ENCODE measurements around the gene UCHL1.

UCHL1 gene

DNA sequence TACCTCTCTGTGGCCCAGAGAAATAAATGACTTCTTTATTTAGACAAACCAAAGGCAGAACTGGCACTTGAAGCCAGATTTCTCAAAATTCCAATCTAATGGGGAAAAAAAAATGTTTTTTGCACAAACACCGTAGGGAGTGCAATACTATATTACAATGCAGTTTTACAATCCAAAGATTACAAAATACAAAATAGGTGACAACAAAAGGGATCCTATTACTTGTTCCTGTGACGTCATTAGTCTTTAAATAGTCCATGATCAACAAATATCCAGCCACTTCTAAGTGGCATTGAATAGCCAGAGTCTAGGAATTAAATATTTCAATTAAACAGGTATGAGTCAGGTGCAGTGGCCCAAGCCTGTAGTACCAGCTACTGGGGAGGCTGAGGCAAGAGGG is 39.4 kb upstream of the UCHL1 start:
- peaks cover 0 to 2% of the 10 kb centered on the region in 2 donors for H3K4me1 Mint-ChIP-seq (ENCODE audit: low read depth in 2 of 2)
- ATAC-seq (replicated peaks), result no peak
- H3K9me3 Mint-ChIP-seq, result peaks cover 2 to 12% of the 10 kb centered on the region in 2 donors
- DNase-seq, result no peak
- peaks cover 70 to 80% of the 10 kb centered on the region in 2 donors for H3K27me3 Mint-ChIP-seq
- no peak overlapping the region for H3K4me3 Mint-ChIP-seq
- no peak overlapping the region for H3K27ac Mint-ChIP-seq
- H3K36me3 Mint-ChIP-seq (ENCODE audit: insufficient read depth), result no peaks in the 10 kb centered on the region

DNA sequence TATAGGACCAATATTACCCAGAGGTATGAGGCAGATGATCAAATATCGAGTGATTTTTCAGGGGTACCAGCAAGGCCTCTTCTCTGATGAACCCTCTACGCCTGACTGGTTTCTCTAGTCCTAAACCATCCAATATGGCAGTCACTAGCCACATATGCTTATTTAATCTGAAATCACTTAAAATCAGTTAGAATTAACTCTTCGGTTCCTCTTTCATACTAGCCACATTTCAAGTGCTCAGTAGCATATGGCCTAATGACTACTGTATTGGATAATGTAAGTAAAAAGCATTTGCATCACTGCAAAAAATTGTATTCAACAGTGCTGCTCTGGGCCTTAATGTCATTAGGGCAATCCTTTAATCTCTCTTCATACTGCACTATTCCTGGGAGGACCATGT is 38.0 kb upstream of the UCHL1 start:
- no peaks in the 10 kb centered on the region for H3K36me3 Mint-ChIP-seq (ENCODE audit: insufficient read depth)
- H3K4me1 Mint-ChIP-seq (ENCODE audit: low read depth in 2 of 2), result no peaks in the 10 kb centered on the region
- H3K27me3 Mint-ChIP-seq, result peaks cover 62 to 66% of the 10 kb centered on the region in 2 donors
- DNase-seq (no peak), ATAC-seq (replicated peaks) (no peak)
- no peak overlapping the region for H3K4me3 Mint-ChIP-seq
- H3K9me3 Mint-ChIP-seq, result peaks cover 2 to 12% of the 10 kb centered on the region in 2 donors
- no peak overlapping the region for H3K27ac Mint-ChIP-seq

DNA sequence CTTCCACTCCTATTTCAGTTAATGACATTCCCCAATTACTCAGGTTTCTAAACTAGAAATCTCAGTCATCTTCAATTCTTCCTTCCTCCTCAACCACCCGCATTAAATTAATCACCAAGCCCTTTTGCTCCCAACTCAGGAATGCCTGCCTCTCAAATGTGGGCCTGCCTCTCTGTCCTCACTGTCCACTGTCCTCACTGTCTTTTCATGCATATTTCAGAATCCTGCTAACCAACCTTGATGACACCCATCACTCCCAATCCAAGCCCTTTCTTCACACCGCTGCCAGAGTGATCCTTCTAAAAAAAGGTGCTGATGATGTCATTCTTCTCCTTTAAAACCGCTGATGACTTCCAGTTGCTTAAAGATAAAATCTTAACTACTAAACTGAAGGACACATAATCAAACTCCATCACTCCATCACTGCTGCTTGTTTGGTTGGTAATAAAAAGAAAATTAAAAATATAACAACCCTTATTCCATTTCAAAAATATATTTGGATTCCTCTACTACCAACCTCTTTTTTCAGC is 37.2 kb upstream of the UCHL1 start:
- DNase-seq, result no peak
- Mint-ChIP-seq H3K4me1 (ENCODE audit: low read depth in 2 of 2) (no peaks in the 10 kb centered on the region), H3K27ac (no peak overlapping the region), H3K36me3 (ENCODE audit: insufficient read depth) (no peaks in the 10 kb centered on the region), H3K4me3 (no peak overlapping the region), H3K9me3 (peaks cover 2 to 12% of the 10 kb centered on the region in 2 donors), H3K27me3 (peaks cover 61 to 62% of the 10 kb centered on the region in 2 donors)
- no peak for ATAC-seq (replicated peaks)

DNA sequence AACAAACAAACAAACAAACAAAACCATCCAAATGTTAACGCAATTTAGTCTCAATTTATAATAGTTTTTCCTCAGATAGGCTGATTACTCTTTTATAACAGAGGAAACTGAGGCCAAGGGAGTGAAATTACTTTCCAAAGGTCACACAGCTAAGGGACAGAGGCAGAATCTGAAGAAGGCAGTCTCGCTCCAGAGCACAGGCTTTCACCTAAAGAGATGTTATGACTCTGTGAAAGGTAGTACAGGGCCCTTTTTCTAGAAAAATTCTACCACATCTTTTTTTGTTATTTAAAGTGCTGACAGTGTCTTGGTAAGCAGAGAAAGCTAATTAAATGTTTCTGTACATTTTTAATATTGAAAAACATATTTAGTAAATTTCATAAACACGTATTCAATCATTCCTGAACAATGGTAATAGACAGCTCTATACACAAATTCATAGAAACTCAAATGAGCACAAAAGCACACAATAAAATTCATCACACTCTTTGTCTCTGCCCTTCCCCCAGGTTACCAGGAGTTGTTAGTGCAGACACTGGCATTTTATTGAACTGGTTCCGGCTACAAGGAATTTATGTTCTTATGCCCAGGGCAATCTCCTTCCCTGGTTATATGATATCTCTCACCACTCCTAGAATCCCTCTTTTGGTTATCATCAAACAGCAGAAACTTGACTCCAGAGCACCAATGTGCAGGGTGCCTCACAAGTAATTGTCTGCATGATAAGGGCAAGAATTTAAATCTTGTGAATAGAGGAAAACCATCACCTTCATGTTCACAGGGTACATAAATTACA is 34.7 kb upstream of the UCHL1 start:
- DNase-seq, result no peak
- Mint-ChIP-seq H3K27me3 (peaks cover 37 to 39% of the 10 kb centered on the region in 2 donors), H3K4me3 (no peak overlapping the region), H3K4me1 (ENCODE audit: low read depth in 2 of 2) (no peaks in the 10 kb centered on the region), H3K27ac (no peak overlapping the region), H3K36me3 (ENCODE audit: insufficient read depth) (no peaks in the 10 kb centered on the region), H3K9me3 (peaks cover 2 to 12% of the 10 kb centered on the region in 2 donors)
- no peak for ATAC-seq (replicated peaks)

DNA sequence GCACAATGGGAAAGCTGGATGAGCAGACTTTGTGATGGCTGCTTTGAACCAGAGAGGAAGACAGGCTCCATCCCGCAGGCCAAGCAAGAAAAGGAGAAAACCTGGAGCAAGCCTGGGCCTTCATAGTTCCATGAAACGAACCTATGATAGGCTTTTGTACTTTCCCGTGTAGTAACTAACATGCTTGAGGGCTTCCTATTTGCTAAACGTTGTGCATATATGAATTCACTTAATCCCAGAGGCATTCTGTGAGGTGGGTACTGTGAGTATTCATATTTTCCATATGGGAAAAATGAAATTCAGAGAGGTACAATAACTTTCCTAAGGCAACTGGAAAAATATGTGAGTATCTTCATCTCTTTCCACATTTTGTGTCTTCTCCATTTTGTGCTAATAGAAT is 28.8 kb upstream of the UCHL1 start:
- ATAC-seq (replicated peaks), result no peak
- no peak overlapping the region for H3K27ac Mint-ChIP-seq
- DNase-seq, result no peak
- H3K4me3 Mint-ChIP-seq, result no peak overlapping the region
- H3K27me3 Mint-ChIP-seq, result peaks cover 0 to 1% of the 10 kb centered on the region in 2 donors
- no peaks in the 10 kb centered on the region for H3K4me1 Mint-ChIP-seq (ENCODE audit: low read depth in 2 of 2)
- no peaks in the 10 kb centered on the region for H3K9me3 Mint-ChIP-seq
- no peaks in the 10 kb centered on the region for H3K36me3 Mint-ChIP-seq (ENCODE audit: insufficient read depth)

DNA sequence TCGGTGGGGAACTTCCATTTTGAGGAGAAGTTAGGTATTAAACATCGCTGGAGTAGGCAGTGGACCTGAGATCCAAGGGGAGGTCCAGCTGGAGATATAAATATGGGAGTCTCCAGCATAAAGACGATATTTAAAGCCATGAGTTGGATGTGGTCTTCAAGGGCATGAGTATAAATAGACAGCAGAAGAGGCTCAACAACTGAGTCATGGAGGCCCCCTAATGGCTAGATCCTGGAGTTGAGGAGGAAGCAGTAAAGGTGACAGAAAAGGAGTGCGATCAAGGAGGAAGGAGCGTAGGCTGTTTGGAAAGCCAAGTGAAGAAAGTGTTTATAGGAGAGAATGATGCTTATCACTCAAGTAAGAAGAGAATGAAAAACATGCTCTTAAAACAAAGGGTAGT is 24.3 kb upstream of the UCHL1 start:
- ATAC-seq (replicated peaks) (no peak), DNase-seq (no peak)
- Mint-ChIP-seq H3K27me3 (no peaks in the 10 kb centered on the region), H3K27ac (no peak overlapping the region), H3K36me3 (ENCODE audit: insufficient read depth) (no peaks in the 10 kb centered on the region), H3K4me3 (no peak overlapping the region), H3K4me1 (ENCODE audit: low read depth in 2 of 2) (no peaks in the 10 kb centered on the region), H3K9me3 (no peaks in the 10 kb centered on the region)

DNA sequence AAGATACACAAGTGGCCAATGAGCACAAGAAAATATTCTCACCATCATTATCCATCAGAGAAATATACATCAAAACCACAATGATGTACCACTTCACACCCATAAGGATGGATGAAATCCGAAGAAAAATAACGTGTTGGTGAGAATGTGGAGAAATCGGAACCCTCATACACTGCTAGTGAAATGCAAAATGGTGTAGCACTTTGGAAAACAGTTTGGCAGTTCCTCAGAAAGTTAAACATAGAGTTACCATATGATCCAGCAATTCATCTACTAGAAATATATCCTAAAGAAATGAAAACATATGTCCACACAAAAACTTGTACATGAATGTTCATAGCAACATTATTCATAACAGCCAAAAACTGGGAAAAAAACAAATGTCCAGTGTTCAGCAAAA is 23.9 kb upstream of the UCHL1 start:
- H3K27me3 Mint-ChIP-seq, result no peaks in the 10 kb centered on the region
- H3K9me3 Mint-ChIP-seq, result no peaks in the 10 kb centered on the region
- H3K4me1 Mint-ChIP-seq (ENCODE audit: low read depth in 2 of 2), result no peaks in the 10 kb centered on the region
- H3K27ac Mint-ChIP-seq, result no peak overlapping the region
- ATAC-seq (replicated peaks), result no peak
- no peak overlapping the region for H3K4me3 Mint-ChIP-seq
- H3K36me3 Mint-ChIP-seq (ENCODE audit: insufficient read depth), result no peaks in the 10 kb centered on the region
- DNase-seq, result no peak

DNA sequence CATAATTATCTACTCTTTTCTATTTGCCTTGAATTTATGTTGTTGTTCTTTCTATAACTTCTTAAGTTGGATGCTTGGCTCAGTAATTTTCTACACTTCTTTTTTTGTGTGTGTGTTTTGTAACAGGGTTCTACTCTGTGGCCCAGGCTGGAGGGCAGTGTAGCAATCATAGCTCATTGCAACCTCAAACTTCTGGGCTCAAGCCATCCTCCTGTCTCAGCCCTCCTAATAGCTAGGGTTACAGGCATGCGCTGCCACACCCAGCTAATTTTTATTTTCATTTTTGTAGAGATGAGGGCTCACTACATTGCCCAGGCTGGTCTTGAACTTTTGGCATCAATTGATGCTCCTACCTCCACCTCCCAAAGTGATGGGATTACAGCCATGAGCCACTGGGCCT is 20.7 kb upstream of the UCHL1 start:
- H3K9me3 Mint-ChIP-seq, result no peaks in the 10 kb centered on the region

DNA sequence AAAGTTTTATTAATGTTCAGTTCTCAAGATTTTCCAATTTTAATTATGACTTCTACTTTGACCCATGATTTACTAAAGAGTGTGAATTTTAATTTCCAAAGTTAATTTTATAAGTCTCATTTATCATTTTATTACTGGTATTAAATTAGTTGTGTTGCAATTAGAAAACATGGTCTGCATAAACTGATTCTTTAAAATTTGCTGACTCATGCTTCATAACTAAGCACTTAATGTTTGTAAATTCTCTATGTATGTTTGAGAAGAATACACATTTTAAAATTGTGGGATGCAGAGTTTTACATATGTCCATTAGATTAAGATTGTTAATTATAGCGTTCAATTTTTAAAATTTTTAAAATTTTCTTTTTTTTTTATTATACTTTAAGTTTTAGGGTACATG is 20.2 kb upstream of the UCHL1 start:
- H3K4me3 Mint-ChIP-seq, result no peak overlapping the region
- ATAC-seq (replicated peaks), result no peak

More for the DNA sequence above, 20.7 kb upstream of the UCHL1 start:
- H3K27me3 Mint-ChIP-seq, result no peaks in the 10 kb centered on the region
- H3K36me3 Mint-ChIP-seq (ENCODE audit: insufficient read depth), result no peaks in the 10 kb centered on the region
- H3K27ac Mint-ChIP-seq, result no peak overlapping the region
- no peak overlapping the region for H3K4me3 Mint-ChIP-seq
- ATAC-seq (replicated peaks), result no peak
- H3K4me1 Mint-ChIP-seq (ENCODE audit: low read depth in 2 of 2), result no peaks in the 10 kb centered on the region
- DNase-seq, result no peak

DNA sequence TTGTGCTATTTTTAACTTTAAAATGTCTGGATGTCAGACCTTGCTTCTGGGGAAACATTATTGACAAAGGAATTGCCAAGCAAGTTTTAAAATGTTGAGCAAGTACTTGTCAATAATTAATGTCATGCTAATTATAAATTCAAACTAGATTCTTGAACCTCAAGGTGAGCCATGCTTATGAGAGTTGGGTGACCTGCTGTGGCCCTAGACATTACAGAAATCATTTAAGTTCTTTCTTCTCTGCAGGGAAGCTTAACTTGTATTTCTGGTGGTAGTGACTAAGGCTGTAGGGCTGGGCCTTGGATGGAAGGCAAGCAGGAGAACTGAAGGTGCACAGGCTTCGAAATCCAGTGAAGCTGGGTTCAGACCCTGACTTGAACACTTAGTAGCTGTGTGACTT is 14.8 kb upstream of the UCHL1 start:
- no peak overlapping the region for H3K4me3 Mint-ChIP-seq
- H3K4me1 Mint-ChIP-seq (ENCODE audit: low read depth in 2 of 2), result no peaks in the 10 kb centered on the region
- H3K9me3 Mint-ChIP-seq, result no peaks in the 10 kb centered on the region
- H3K36me3 Mint-ChIP-seq (ENCODE audit: insufficient read depth), result no peaks in the 10 kb centered on the region
- ATAC-seq (replicated peaks) (no peak), DNase-seq (no peak)
- H3K27ac Mint-ChIP-seq, result no peak overlapping the region
- H3K27me3 Mint-ChIP-seq, result no peaks in the 10 kb centered on the region

More for the DNA sequence above, 20.2 kb upstream of the UCHL1 start:
- no peak for DNase-seq
- Mint-ChIP-seq H3K27ac (no peak overlapping the region), H3K27me3 (no peaks in the 10 kb centered on the region), H3K9me3 (no peaks in the 10 kb centered on the region), H3K36me3 (ENCODE audit: insufficient read depth) (no peaks in the 10 kb centered on the region), H3K4me1 (ENCODE audit: low read depth in 2 of 2) (no peaks in the 10 kb centered on the region)

DNA sequence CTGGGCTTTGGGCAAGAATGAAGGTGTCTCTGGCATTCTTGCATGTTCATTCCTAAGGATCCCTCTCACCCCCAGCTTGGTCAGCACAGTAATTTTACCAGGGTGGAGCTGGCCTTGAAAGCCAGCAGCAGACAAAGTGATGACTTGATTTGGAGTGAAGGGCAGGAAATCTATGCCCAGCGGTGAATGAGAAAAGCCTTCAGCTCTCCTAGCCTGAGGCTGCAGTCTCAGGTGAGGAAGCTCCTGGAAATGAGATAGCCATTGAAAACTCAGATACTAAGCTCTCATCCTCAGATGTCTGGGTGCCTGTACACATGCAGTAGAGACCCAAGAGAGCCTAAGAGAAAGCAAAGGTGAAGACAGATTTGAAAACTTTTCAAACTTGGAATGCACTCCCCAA is 10.7 kb upstream of the UCHL1 start:
- DNase-seq (no peak), ATAC-seq (replicated peaks) (no peak)
- H3K36me3 Mint-ChIP-seq (ENCODE audit: insufficient read depth), result no peaks in the 10 kb centered on the region
- no peaks in the 10 kb centered on the region for H3K9me3 Mint-ChIP-seq
- no peak overlapping the region for H3K4me3 Mint-ChIP-seq
- no peaks in the 10 kb centered on the region for H3K4me1 Mint-ChIP-seq (ENCODE audit: low read depth in 2 of 2)
- H3K27ac Mint-ChIP-seq, result no peak overlapping the region
- H3K27me3 Mint-ChIP-seq, result no peaks in the 10 kb centered on the region

DNA sequence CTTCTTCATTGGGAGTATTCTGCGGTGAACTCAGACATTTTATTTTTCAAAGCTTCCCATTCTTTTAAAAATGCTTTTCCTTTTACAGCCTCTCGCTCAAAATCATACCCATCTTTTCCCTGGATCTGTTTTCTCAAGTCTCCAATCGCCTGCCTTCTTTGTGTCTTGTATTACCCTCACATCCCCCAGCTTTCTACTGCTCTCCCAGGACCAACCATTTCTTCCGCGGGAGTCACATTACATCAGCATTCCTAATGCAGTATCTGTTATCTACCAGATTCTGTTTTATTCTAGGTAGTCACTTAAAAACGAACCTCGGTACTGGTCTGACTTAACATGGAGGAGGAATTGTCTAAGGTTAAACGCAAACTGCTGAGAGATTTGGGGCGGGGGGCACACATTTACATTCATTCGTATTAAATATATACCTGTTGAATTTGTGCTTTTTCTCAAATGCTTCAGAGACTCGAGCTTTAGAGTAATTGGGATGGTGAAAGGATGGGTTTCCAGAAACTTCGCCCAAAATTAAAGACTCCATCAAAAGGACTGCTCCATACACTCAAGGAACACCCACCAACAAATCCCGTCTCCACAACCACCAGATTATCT is 493 bp upstream of the UCHL1 start:
- H3K9me3 Mint-ChIP-seq, result no peaks in the 10 kb centered on the region
- ATAC-seq (replicated peaks) (no peak), DNase-seq (no peak)
- H3K27me3 Mint-ChIP-seq, result peaks cover 27 to 33% of the 10 kb centered on the region in 2 donors
- peaks cover 2% of the 10 kb centered on the region for H3K36me3 Mint-ChIP-seq (ENCODE audit: insufficient read depth)
- no peak overlapping the region for H3K4me3 Mint-ChIP-seq
- no peaks in the 10 kb centered on the region for H3K4me1 Mint-ChIP-seq (ENCODE audit: low read depth in 2 of 2)
- no peak overlapping the region for H3K27ac Mint-ChIP-seq

DNA sequence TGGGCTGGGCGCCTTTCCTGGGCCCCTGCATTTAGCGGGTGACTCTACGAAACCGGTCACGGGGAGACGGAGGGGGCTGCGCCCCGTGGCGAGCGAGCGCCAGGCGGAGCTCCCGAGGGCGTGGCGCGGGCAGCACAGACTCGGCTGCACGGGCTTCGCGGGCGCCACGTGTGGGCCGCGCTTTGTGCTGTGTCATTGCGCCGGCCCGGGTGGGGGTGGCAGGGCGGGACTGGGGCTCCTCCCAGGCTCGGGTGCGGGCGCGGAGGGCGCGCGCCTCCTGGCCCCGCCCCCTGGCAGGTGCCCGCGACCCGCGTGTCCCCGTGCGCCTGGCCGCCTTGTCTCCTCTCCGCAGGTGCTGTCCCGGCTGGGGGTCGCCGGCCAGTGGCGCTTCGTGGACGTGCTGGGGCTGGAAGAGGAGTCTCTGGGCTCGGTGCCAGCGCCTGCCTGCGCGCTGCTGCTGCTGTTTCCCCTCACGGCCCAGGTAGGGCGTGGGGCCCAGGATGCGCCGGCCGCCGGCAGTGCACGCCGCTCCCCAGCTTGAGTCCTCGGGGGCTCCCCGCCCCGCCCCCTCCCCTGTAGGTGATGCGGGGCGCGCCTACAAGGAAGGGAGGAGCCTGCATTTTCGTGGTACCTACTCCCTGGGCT is 651 bp downstream of the UCHL1 start:
- Mint-ChIP-seq H3K27ac (no peak overlapping the region), H3K36me3 (ENCODE audit: insufficient read depth) (peaks cover under 1% of the 10 kb centered on the region), H3K9me3 (no peaks in the 10 kb centered on the region), H3K4me3 (peak overlapping the region; percentile 7 to 34), H3K4me1 (ENCODE audit: low read depth in 2 of 2) (no peaks in the 10 kb centered on the region), H3K27me3 (peaks cover 31 to 39% of the 10 kb centered on the region in 2 donors)
- DNase-seq, result no peak
- ATAC-seq (replicated peaks), result no peak

DNA sequence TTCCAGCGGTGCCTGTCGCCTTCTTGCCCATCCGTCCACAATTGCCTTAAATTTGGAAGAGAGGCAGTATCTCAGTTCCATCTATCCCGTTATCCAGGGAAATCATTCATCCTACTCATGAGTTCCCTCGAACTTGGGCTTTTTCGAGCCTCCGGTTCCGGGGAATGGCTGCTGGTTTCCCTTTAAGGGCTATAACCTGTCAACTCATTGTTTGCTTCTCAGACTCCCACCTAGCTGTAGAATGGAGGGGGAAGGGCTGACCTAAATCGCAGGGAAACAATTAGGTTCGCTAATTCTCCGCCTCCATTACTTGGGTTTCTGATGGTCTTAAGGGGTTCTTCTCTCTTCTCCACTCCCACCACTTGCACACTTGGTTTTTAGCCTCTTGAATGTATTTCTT is 1.2 kb downstream of the UCHL1 start:
- H3K4me1 Mint-ChIP-seq (ENCODE audit: low read depth in 2 of 2), result no peaks in the 10 kb centered on the region
- DNase-seq (no peak), ATAC-seq (replicated peaks) (no peak)
- no peaks in the 10 kb centered on the region for H3K9me3 Mint-ChIP-seq
- peak overlapping the region; percentile 7 to 34 for H3K4me3 Mint-ChIP-seq
- no peaks in the 10 kb centered on the region for H3K36me3 Mint-ChIP-seq (ENCODE audit: insufficient read depth)
- H3K27ac Mint-ChIP-seq, result no peak overlapping the region
- H3K27me3 Mint-ChIP-seq, result peaks cover 31 to 39% of the 10 kb centered on the region in 2 donors
